Astrocyte (in vitro differentiated cells and primary cell): ENCODE measurements around the gene SPP1.

Source experiments
- CTCF ChIP-seq: IDR thresholded peaks from 2 replicates; pipeline ENCODE4 v1.5.1; 2011; ENCODE audit warnings: low read depth, mild to moderate bottlenecking, inconsistent platforms, low read length, moderate library complexity; ENCODE audit not compliant: insufficient read depth
- EZH2 ChIP-seq: IDR thresholded peaks from 2 replicates; pipeline ENCODE4 v1.6.1; 2012; ENCODE audit warnings: mild to moderate bottlenecking, low read length, inconsistent platforms; ENCODE audit not compliant: insufficient read depth

GRCh38 chr4:87930629-87931028 is 44.9 kb upstream of the SPP1 start:
- no peak for TF ChIP-seq CTCF
- no peak for TF ChIP-seq EZH2
